ENCODE data around the gene MUC12.
"Not testable (repeated sequence)": the region's sequence is repeated elsewhere in the genome, so short reads cannot be mapped to it uniquely, and the experiment has no call there.

MUC12 gene

GRCh38 chr7:100969066-100969615, at the start of gene MUC12:
Gene MUC12 (plus strand): TSS chr7:100969565. CDS start chr7:100969623, 58 bp downstream.
- in situ Hi-C loops (cut with MboI; ENCODE audit: low sequenced_read_pairs), result no loop called here

DNA sequence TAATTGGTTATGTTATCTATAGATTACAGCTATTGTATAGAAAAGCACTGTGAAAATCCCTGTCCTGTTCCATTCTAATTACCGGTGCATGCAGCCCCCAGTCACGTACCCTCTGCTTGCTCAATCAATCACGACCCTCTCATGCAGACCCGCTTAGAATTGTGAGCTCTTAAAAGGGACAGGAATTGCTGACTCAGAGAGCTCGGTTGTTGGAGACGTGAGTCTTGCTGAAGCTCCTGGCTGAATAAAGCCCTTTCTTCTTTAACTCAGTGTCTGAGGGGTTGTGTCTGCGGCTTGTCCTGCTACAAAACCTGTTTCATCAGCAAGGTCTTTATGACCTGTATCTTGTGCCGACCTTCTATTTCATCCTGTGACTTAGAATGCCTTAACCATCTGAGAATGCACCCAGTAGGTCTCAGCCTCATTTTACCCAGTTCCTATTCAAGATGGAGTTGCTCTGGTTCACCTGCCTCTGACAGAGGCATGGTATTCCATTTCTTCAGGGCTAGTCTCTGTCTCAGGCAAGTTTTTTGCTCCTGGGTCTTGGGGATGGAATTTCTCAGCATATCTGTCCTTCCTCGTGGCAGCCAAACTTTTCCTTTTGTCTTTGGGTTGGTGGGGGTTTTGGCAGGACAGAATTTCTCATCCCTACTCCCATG, 49.5 kb upstream of the MUC12 start:
- in situ Hi-C loops (cut with MboI; ENCODE audit: low sequenced_read_pairs), result not testable (repeated sequence)

GRCh38 chr7:100921039-100921438, 48.3 kb upstream of the MUC12 start:
- in situ Hi-C loops (cut with MboI; ENCODE audit: low sequenced_read_pairs), result no loop called here

- in situ Hi-C loops (cut with MboI; ENCODE audit: low sequenced_read_pairs), result not testable (repeated sequence)
These were observed 45.7 kb upstream of the MUC12 start for GRCh38 chr7:100923616-100924015.

GRCh38 chr7:100929808-100930174, 39.6 kb upstream of the MUC12 start:
- in situ Hi-C loops (cut with MboI; ENCODE audit: low sequenced_read_pairs), result no loop called here

GRCh38 chr7:100933734-100934133, 35.6 kb upstream of the MUC12 start:
- in situ Hi-C loops (cut with MboI; ENCODE audit: low sequenced_read_pairs), result no loop called here

DNA sequence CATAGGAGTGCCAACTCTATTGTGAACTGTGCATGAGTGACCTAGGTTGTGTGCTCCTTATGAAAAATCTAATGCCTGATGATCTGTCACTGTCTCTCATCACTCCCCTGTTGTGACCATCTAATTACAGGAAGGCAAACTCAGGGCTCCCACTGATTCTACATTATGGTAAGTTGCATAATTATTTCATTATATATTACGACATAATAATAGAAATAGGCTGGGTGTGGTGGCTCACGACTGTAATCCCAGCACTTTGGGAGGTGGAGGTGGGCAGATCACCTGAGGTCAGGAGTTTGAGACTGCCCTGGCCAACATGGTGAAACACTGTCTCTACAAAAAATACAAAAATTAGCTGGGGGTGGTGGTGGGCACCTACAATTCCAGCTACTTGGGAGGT, 34.0 kb upstream of the MUC12 start:
- in situ Hi-C loops (cut with MboI; ENCODE audit: low sequenced_read_pairs), result not testable (repeated sequence)

DNA sequence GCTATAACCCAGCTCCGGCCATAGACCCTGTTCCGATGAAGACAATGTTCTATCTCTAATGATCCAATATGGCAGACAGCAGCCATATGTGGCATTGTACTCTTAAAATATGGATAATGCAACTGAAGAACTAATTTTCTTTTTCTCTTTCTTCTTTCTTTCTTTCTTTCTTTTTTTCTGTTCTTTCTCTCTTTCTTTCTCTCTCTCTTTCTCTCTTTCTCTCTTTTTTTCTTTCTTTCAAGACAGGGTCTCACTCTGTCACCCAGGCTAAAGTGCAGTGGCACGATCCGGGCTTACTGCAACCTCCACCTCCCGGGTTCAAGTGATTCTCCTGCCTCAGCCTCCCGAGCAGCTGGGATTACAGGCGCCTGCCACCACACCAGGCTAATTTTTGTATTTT, 33.2 kb upstream of the MUC12 start:
- in situ Hi-C loops (cut with MboI; ENCODE audit: low sequenced_read_pairs), result not testable (repeated sequence)

DNA sequence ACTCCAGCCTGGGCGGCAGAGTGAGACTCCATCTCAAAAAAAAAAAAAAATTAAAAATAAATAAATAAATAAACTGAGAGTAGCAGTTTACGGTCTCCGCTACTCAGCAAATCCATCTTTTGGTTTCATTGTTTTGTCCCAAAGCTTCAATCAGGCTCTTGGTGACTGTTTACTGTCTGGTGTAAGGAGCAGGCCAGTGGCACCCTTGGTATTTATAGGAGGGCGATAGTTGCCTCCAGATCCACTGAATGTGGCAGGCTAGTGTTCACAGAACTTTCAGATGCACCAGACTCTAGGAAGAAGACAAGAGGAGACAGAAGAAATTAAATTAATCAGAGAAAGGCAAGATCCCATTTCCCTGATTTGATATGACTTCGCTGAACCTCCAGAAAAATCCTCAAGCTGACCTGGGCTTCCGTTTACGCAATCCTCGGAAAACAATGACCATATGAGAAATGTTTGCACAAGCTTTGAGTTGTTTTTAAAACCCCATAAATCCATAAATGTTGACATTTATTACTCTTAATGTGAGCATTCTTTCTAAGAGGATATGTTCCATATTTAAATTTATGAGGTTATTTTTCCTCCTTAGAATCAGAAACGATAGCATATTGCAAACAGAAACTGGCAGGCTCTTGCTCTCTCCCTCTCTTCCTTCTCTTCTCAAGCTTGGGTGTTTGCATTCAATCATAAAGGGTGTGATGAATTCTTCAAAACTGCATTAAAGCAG, 27.2 kb upstream of the MUC12 start:
- in situ Hi-C loops (cut with MboI; ENCODE audit: low sequenced_read_pairs), result no loop called here

DNA sequence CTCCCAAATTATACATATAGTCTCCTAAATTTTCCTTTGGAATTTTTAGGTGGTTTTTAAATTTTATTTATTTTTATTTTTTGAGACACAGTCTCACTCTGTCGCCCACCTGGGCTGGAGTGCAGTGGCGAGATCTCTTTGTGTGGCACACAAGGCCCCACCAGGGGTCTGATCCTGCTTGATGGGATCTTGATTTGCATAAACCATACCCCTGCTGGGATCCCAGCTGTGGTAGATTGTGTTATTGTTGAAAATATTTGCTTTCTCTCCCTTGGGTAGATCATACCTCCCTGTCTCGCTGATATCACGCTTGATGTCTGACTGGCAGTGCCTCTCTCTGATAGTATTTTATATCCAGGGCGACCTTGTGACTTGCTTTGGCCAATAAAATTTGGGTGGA, 25.7 kb upstream of the MUC12 start:
- in situ Hi-C loops (cut with MboI; ENCODE audit: low sequenced_read_pairs), result no loop called here

DNA sequence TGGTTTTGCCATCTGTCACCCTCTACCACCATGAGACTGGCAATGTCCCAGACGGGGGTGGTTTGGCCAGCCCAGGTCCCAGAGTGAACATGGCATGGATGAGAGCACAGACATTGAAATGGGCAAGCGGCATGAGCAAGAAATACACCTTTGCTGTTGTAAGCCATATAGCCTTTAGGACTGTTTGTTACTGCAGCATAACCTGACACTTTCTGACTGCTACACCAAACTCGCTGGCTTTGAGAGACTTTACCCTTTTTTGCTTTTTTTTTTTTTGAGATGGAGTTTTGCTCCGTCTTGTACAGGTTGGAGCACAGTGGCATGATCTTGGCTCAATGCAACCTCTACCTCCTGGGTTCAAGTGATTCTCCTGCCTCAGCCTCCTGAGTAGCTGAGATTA, 25.2 kb upstream of the MUC12 start:
- in situ Hi-C loops (cut with MboI; ENCODE audit: low sequenced_read_pairs), result no loop called here

DNA sequence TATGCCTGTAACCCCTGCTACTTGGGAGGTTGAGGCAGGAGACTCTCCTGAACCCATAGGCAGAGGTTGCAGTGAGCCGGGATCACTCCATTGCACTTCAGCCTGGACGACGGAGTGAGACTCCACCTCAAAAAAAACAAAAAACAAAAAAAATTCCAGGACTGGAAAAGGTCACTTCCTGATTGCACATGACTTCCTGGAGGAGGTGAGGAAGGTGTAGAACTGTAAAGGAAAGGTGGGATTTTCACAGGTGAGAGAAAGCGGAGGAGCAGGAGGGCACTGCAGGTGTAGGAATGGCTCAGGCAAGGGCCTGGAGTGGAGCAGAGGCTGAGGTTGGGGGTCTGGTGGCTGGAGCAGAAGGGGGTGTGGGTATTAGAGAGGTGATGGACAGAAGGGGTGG, 23.3 kb upstream of the MUC12 start:
- in situ Hi-C loops (cut with MboI; ENCODE audit: low sequenced_read_pairs), result no loop called here

GRCh38 chr7:100946766-100947365, 22.5 kb upstream of the MUC12 start:
- in situ Hi-C loops (cut with MboI; ENCODE audit: low sequenced_read_pairs), result no loop called here

- in situ Hi-C loops (cut with MboI; ENCODE audit: low sequenced_read_pairs), result no loop called here
These were observed 21.6 kb upstream of the MUC12 start for GRCh38 chr7:100947792-100948191.

DNA sequence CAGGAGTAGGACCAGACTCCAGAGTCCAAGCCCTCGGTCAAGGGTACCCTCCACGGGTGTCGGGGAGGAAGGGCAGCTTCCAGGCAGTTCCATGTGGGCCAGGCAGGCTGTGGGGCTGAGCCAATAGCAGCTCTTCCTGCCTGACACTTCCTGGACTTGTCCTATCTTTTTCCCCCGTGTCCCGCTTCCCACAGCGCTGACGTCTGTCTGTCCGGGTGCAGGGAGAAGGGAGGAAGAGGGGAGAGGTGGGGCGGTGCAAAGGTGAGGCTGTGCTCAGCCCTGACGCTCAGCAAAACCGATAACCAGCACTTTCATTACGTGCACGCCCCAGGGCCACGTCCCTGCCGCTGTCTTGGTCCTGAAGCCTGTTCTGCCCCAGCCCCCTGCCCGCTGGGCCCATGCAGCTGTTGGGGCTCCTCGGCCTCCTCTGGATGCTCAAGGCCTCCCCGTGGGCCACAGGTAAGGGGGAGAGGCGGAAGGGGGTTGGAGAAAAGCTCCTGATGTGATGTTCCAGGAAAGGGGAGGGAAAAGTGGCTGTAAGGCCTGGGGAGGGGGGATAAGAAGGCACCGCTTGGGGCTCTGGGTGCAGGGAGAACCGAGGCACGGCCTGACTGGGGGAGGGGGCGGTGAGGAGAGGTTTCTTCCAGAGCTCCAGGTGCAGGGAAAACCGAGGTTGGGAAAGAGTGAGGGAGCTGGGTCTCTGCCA, 20.0 kb upstream of the MUC12 start, which contains the start of gene MUC3A:
Gene MUC3A, plus strand, starts transcription at position 308 of the 706 bp plus-strand sequence. Its CDS starts 91 bp downstream, at position 399.
- in situ Hi-C loops (cut with MboI; ENCODE audit: low sequenced_read_pairs), result no loop called here

- in situ Hi-C loops (cut with MboI; ENCODE audit: low sequenced_read_pairs), result loop anchor here (10.0 kb wide), 1 partner anchor 105 kb away; no protein-coding TSS in a partner anchor
These were observed 19.4 kb upstream of the MUC12 start for GRCh38 chr7:100949933-100950443.

- in situ Hi-C loops (cut with MboI; ENCODE audit: low sequenced_read_pairs), result loop anchor here (10.0 kb wide), 1 partner anchor 104 kb away; no protein-coding TSS in a partner anchor
These were observed 18.2 kb upstream of the MUC12 start for GRCh38 chr7:100951172-100951571.

DNA sequence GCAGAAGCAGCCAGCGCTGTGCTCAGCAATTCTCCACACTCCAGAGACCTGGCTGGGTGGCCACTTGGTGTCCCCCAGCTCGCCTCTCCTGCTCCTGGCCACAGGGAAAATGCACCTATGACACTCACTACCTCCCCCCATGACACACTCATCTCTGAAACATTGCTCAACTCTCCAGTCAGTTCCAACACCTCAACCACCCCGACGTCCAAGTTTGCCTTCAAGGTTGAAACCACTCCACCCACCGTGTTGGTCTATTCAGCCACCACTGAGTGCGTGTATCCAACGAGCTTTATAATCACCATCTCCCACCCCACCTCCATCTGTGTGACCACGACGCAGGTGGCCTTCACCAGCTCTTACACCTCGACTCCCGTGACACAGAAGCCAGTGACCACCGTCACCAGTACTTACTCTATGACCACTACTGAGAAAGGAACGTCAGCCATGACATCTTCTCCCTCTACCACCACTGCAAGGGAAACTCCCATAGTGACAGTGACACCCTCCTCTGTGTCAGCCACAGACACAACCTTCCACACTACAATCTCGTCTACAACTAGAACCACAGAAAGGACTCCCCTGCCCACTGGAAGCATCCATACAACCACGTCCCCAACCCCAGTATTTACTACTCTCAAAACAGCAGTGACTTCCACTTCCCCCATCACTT, 17.3 kb upstream of the MUC12 start:
- in situ Hi-C loops (cut with MboI; ENCODE audit: low sequenced_read_pairs), result loop anchor here (10.0 kb wide), 1 partner anchor 103 kb away; no protein-coding TSS in a partner anchor

GRCh38 chr7:100952641-100953040, 16.7 kb upstream of the MUC12 start:
- in situ Hi-C loops (cut with MboI; ENCODE audit: low sequenced_read_pairs), result loop anchor here (10.0 kb wide), 1 partner anchor 102 kb away; no protein-coding TSS in a partner anchor

GRCh38 chr7:100957832-100958421, 11.4 kb upstream of the MUC12 start:
- in situ Hi-C loops (cut with MboI; ENCODE audit: low sequenced_read_pairs), result loop anchor here (10.0 kb wide), 1 partner anchor 97 kb away; no protein-coding TSS in a partner anchor

All from HL-60/S4 treated with phorbol 12-myristate 13-acetate at 8.2 ng/mL for 4 days and 3 days (cell line).